ENCODE measurements around the gene CEP250. TPM values are rescaled to one million over a fixed set of nuclear protein-coding genes. Genes with fewer than 3 reads are reported as not detected.

The CEP250 gene
- total RNA-seq, 1 donor: 23.5 TPM

DNA sequence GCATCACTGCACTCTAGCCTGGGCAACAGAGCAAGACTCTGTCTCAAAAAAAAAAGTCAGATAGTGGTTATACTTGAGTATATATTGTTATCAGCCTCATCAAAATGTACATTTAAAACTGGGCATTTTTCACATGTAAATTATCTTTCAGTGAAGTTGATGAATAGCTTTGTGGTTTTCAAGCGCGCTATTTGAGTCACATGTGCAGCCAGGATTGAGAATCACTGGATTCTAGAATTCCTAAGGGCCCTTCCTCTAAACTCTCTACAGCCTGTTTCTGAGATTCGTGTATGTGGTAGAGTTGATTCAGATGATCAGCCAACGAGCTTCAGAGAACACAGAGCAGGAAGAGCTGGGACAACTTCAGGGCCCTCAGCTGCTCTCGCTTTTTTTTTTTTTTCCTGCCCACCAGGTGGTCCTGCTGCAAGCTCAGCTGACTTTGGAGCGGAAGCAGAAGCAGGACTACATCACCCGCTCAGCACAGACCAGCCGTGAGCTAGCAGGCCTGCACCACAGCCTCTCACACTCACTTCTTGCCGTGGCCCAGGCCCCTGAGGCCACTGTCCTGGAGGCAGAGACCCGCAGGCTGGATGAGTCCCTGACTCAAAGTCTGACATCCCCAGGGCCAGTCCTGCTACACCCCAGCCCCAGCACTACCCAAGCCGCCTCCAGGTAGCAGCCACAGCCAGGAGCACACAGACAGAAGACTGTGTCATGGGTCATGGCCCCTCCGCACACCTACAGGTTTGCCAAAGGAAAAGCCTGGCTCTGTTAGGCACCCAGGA, 55.7 kb downstream of the CEP250 start:
- no peak for TF ChIP-seq CTCF (IDR thresholded peaks at IDR 0.05; ENCODE audit: extremely low read depth, low read depth, low read length)

GRCh38 chr20:35511814-35512420, 56.5 kb downstream of the CEP250 start:
- no peak overlapping the region for H3K4me2 ChIP-seq (ENCODE audit: insufficient read depth, low read length)
- peak; percentile 70 for TF ChIP-seq CTCF (IDR thresholded peaks at IDR 0.05; ENCODE audit: extremely low read depth, low read depth, low read length)
- peaks cover 13% of the 10 kb centered on the region for H4K20me1 ChIP-seq (ENCODE audit: insufficient read depth, low read length)
- no peak overlapping the region for H2AFZ ChIP-seq (ENCODE audit: low read length)
- DNase-seq (ENCODE audit: insufficient read length, low spot score, missing footprints): peak; percentile 91
- no peak overlapping the region for H3K4me3 ChIP-seq (ENCODE audit: insufficient read depth, low read length)
- no peak overlapping the region for H3K27ac ChIP-seq (ENCODE audit: low read depth, low read length)
- peaks cover 60% of the 10 kb centered on the region for H3K36me3 ChIP-seq (ENCODE audit: insufficient read depth, low read length)
- no peaks in the 10 kb centered on the region for H3K9me3 ChIP-seq (ENCODE audit: low read depth, low read length)
- H3K4me1 ChIP-seq (ENCODE audit: insufficient read depth, low read length): peaks cover 15% of the 10 kb centered on the region
- no peaks in the 10 kb centered on the region for H3K79me2 ChIP-seq (ENCODE audit: insufficient read depth, low read length)
- H3K27me3 ChIP-seq (ENCODE audit: insufficient read depth, low read length): no peaks in the 10 kb centered on the region

More for the DNA sequence above, 55.7 kb downstream of the CEP250 start:
- Histone ChIP-seq H3K27ac (ENCODE audit: low read depth, low read length) (no peak overlapping the region), H3K27me3 (ENCODE audit: insufficient read depth, low read length) (no peaks in the 10 kb centered on the region), H2AFZ (ENCODE audit: low read length) (no peak overlapping the region), H3K9me3 (ENCODE audit: low read depth, low read length) (no peaks in the 10 kb centered on the region), H4K20me1 (ENCODE audit: insufficient read depth, low read length) (peaks cover 17% of the 10 kb centered on the region), H3K4me1 (ENCODE audit: insufficient read depth, low read length) (peaks cover 13% of the 10 kb centered on the region), H3K36me3 (ENCODE audit: insufficient read depth, low read length) (peaks cover 64% of the 10 kb centered on the region), H3K4me3 (ENCODE audit: insufficient read depth, low read length) (no peak overlapping the region), H3K79me2 (ENCODE audit: insufficient read depth, low read length) (no peaks in the 10 kb centered on the region), H3K4me2 (ENCODE audit: insufficient read depth, low read length) (no peak overlapping the region)
- DNase-seq (ENCODE audit: insufficient read length, low spot score, missing footprints): no peak

DNA sequence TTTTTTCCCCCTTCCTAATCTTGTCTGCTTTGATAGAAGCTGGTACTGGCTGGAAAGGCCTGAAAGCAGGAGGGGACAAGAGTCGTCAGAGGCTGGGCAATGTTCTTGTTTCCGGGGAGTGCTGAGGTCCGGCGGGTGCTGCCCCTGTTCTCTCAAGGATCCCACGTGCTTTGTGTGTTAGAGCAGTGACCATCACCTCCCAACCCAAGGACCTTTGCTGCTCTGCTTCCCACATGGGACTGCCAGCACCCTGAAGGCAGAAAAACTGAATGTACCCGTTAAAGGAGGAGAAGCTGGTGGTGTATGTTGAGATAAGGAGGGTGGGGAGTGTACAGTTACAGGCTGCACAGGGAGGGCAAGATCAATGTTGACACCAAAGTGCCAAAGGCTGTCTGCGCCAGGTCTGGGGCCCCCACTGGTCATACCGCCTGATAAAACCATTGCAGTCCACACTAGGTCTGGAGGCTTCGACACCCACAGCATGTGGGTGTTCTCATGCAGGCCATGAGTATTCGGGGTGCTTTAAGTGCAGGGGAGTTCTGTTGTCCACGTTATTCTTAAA, 59.1 kb downstream of the CEP250 start:
- no peak overlapping the region for H3K4me3 ChIP-seq (ENCODE audit: insufficient read depth, low read length)
- H3K4me1 ChIP-seq (ENCODE audit: insufficient read depth, low read length): peaks cover 13% of the 10 kb centered on the region
- H3K27me3 ChIP-seq (ENCODE audit: insufficient read depth, low read length): no peaks in the 10 kb centered on the region
- H3K9me3 ChIP-seq (ENCODE audit: low read depth, low read length): no peaks in the 10 kb centered on the region
- peaks cover 45% of the 10 kb centered on the region for H3K36me3 ChIP-seq (ENCODE audit: insufficient read depth, low read length)
- H3K79me2 ChIP-seq (ENCODE audit: insufficient read depth, low read length): no peaks in the 10 kb centered on the region
- H3K27ac ChIP-seq (ENCODE audit: low read depth, low read length): no peak overlapping the region
- TF ChIP-seq CTCF (IDR thresholded peaks at IDR 0.05; ENCODE audit: extremely low read depth, low read depth, low read length): no peak
- H4K20me1 ChIP-seq (ENCODE audit: insufficient read depth, low read length): peaks cover 12% of the 10 kb centered on the region
- H3K4me2 ChIP-seq (ENCODE audit: insufficient read depth, low read length): no peak overlapping the region
- no peak overlapping the region for H2AFZ ChIP-seq (ENCODE audit: low read length)
- no peak for DNase-seq (ENCODE audit: insufficient read length, low spot score, missing footprints)

GRCh38 chr20:35515341-35515740, 59.9 kb downstream of the CEP250 start:
- no peaks in the 10 kb centered on the region for H3K27me3 ChIP-seq (ENCODE audit: insufficient read depth, low read length)
- peaks cover 12% of the 10 kb centered on the region for H4K20me1 ChIP-seq (ENCODE audit: insufficient read depth, low read length)
- no peaks in the 10 kb centered on the region for H3K79me2 ChIP-seq (ENCODE audit: insufficient read depth, low read length)
- no peaks in the 10 kb centered on the region for H3K9me3 ChIP-seq (ENCODE audit: low read depth, low read length)
- no peak for DNase-seq (ENCODE audit: insufficient read length, low spot score, missing footprints)
- no peak overlapping the region for H2AFZ ChIP-seq (ENCODE audit: low read length)
- peaks cover 13% of the 10 kb centered on the region for H3K4me1 ChIP-seq (ENCODE audit: insufficient read depth, low read length)
- H3K4me3 ChIP-seq (ENCODE audit: insufficient read depth, low read length): no peak overlapping the region
- no peak overlapping the region for H3K4me2 ChIP-seq (ENCODE audit: insufficient read depth, low read length)
- TF ChIP-seq CTCF (IDR thresholded peaks at IDR 0.05; ENCODE audit: extremely low read depth, low read depth, low read length): no peak
- H3K27ac ChIP-seq (ENCODE audit: low read depth, low read length): no peak overlapping the region
- peaks cover 36% of the 10 kb centered on the region for H3K36me3 ChIP-seq (ENCODE audit: insufficient read depth, low read length)
